ENCODE data around the gene ABCE1.

GRCh38 chr4:145097331-145097820, 735 bp upstream of the ABCE1 start:
- TF ChIP-seq, protein P1, sequence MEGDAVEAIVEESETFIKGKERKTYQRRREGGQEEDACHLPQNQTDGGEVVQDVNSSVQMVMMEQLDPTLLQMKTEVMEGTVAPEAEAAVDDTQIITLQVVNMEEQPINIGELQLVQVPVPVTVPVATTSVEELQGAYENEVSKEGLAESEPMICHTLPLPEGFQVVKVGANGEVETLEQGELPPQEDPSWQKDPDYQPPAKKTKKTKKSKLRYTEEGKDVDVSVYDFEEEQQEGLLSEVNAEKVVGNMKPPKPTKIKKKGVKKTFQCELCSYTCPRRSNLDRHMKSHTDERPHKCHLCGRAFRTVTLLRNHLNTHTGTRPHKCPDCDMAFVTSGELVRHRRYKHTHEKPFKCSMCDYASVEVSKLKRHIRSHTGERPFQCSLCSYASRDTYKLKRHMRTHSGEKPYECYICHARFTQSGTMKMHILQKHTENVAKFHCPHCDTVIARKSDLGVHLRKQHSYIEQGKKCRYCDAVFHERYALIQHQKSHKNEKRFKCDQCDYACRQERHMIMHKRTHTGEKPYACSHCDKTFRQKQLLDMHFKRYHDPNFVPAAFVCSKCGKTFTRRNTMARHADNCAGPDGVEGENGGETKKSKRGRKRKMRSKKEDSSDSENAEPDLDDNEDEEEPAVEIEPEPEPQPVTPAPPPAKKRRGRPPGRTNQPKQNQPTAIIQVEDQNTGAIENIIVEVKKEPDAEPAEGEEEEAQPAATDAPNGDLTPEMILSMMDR (conservative IDR thresholded peaks at IDR 0.05; ENCODE audit: low read depth, low read length) = no peak; the same call in 1 of the 2 replicates
- TF ChIP-seq EZH2 (IDR thresholded peaks at IDR 0.05; ENCODE audit: low read length, unreplicated experiment) = no peak
- no peak for TF ChIP-seq EZH2phosphoT487 (IDR thresholded peaks at IDR 0.05; ENCODE audit: borderline replicate concordance, low read length)

Data from PC-3 (cell line).